ENCODE measurements around the gene TMEM240. TPM values are rescaled to one million over a fixed set of nuclear protein-coding genes. Genes with fewer than 3 reads are reported as not detected.

Gene TMEM240
- total RNA-seq, result under 1 TPM; 0.14 to 0.33 TPM
- polyA plus RNA-seq, result under 1 TPM in 1 of 2 donors, not detected in 1; 0.33 TPM

- Histone ChIP-seq H3K27me3 (ENCODE audit: control insufficient read depth in 4 of 4, insufficient read depth in 4 of 4, low read length in 3 of 4) (no peaks in the 10 kb centered on the region), H3K4me3 (ENCODE audit: low read depth in 1 of 3, low read length in 3 of 3) (peak within 1 kb of the TSS in 1 of 3 donors; percentile 51), H3K4me1 (ENCODE audit: control insufficient read depth in 4 of 4, insufficient read depth in 4 of 4, low read length in 3 of 4) (peaks cover 0 to 20% (median 7%) of the 10 kb centered on the region in 4 donors), H3K27ac (ENCODE audit: low read depth in 1 of 2, low read length in 2 of 2) (no peak within 1 kb of the TSS), H3K9me3 (ENCODE audit: control insufficient read depth in 4 of 4, low read length in 3 of 4) (no peaks in the 10 kb centered on the region), H3K9ac (ENCODE audit: low read depth in 1 of 2, low read length in 2 of 2) (no peak within 1 kb of the TSS), H3K36me3 (ENCODE audit: control insufficient read depth in 4 of 4, insufficient read depth in 3 of 4, low read depth in 1 of 4, low read length in 3 of 4) (peaks cover 0 to 17% (median 1%) of the 10 kb centered on the region in 4 donors)
- peak; percentile 44 for DNase-seq (ENCODE audit: low spot score)
- WGBS, result 3% methylated on average over 100 of the region's 100 CpGs
- TF ChIP-seq, protein P1, sequence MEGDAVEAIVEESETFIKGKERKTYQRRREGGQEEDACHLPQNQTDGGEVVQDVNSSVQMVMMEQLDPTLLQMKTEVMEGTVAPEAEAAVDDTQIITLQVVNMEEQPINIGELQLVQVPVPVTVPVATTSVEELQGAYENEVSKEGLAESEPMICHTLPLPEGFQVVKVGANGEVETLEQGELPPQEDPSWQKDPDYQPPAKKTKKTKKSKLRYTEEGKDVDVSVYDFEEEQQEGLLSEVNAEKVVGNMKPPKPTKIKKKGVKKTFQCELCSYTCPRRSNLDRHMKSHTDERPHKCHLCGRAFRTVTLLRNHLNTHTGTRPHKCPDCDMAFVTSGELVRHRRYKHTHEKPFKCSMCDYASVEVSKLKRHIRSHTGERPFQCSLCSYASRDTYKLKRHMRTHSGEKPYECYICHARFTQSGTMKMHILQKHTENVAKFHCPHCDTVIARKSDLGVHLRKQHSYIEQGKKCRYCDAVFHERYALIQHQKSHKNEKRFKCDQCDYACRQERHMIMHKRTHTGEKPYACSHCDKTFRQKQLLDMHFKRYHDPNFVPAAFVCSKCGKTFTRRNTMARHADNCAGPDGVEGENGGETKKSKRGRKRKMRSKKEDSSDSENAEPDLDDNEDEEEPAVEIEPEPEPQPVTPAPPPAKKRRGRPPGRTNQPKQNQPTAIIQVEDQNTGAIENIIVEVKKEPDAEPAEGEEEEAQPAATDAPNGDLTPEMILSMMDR (IDR thresholded peaks at IDR 0.05; ENCODE audit: low read depth, low read length, missing input control), result no peak
- TF ChIP-seq YY1 (IDR thresholded peaks at IDR 0.05) (no peak), SP1 (IDR thresholded peaks at IDR 0.05) (no peak), GABPA (IDR thresholded peaks at IDR 0.05 in 1 of 2, conservative IDR thresholded peaks at IDR 0.05 in 1 of 2) (no peak), HNF4G (IDR thresholded peaks at IDR 0.05) (no peak), RAD21 (IDR thresholded peaks at IDR 0.05) (no peak), HNF4A (conservative IDR thresholded peaks at IDR 0.05) (no peak), TAF1 (conservative IDR thresholded peaks at IDR 0.05) (no peak), JUND (IDR thresholded peaks at IDR 0.05) (no peak), RXRA (IDR thresholded peaks at IDR 0.05) (no peak), FOXA2 (IDR thresholded peaks at IDR 0.05) (no peak), NR2F2 (IDR thresholded peaks at IDR 0.05) (no peak), MAX (IDR thresholded peaks at IDR 0.05) (no peak)
- TF ChIP-seq, protein P2, sequence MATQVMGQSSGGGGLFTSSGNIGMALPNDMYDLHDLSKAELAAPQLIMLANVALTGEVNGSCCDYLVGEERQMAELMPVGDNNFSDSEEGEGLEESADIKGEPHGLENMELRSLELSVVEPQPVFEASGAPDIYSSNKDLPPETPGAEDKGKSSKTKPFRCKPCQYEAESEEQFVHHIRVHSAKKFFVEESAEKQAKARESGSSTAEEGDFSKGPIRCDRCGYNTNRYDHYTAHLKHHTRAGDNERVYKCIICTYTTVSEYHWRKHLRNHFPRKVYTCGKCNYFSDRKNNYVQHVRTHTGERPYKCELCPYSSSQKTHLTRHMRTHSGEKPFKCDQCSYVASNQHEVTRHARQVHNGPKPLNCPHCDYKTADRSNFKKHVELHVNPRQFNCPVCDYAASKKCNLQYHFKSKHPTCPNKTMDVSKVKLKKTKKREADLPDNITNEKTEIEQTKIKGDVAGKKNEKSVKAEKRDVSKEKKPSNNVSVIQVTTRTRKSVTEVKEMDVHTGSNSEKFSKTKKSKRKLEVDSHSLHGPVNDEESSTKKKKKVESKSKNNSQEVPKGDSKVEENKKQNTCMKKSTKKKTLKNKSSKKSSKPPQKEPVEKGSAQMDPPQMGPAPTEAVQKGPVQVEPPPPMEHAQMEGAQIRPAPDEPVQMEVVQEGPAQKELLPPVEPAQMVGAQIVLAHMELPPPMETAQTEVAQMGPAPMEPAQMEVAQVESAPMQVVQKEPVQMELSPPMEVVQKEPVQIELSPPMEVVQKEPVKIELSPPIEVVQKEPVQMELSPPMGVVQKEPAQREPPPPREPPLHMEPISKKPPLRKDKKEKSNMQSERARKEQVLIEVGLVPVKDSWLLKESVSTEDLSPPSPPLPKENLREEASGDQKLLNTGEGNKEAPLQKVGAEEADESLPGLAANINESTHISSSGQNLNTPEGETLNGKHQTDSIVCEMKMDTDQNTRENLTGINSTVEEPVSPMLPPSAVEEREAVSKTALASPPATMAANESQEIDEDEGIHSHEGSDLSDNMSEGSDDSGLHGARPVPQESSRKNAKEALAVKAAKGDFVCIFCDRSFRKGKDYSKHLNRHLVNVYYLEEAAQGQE (IDR thresholded peaks at IDR 0.05), result no peak
- TF ChIP-seq, protein P3, sequence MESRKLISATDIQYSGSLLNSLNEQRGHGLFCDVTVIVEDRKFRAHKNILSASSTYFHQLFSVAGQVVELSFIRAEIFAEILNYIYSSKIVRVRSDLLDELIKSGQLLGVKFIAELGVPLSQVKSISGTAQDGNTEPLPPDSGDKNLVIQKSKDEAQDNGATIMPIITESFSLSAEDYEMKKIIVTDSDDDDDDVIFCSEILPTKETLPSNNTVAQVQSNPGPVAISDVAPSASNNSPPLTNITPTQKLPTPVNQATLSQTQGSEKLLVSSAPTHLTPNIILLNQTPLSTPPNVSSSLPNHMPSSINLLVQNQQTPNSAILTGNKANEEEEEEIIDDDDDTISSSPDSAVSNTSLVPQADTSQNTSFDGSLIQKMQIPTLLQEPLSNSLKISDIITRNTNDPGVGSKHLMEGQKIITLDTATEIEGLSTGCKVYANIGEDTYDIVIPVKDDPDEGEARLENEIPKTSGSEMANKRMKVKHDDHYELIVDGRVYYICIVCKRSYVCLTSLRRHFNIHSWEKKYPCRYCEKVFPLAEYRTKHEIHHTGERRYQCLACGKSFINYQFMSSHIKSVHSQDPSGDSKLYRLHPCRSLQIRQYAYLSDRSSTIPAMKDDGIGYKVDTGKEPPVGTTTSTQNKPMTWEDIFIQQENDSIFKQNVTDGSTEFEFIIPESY (IDR thresholded peaks at IDR 0.05), result no peak
Observed at GRCh38 chr1:1540090-1540817, at the start of gene TMEM240. TMEM240 (minus strand) TSS chr1:1540624; CDS start chr1:1540346, 278 bp downstream.

Measured in liver (tissue), 9 donors.